IMR-90 (cell line): ENCODE results near the gene COL25A1. TPM values are rescaled to one million over a fixed set of nuclear protein-coding genes. Genes with fewer than 3 reads are reported as not detected.

Experiments
- ATAC-seq: fragments of 200-7000 bp; cut with Tn5 transposase; 2 replicates; pipeline ENCODE4 v1.9.1; 2020; ENCODE audit warnings: low read depth, mild to moderate bottlenecking, moderate library complexity
- BruUV-seq: library from RNA; stranded (reverse); fragments of 400-500 nt; replicated peaks from 2 replicates; lab custom pipeline; 2021; lab: Mats Ljungman, UMichigan
- CTCF ChIA-PET: fragments of 300-600 bp; formaldehyde crosslinking; extraction: SDS; loops from one replicate; lab custom pipeline; 2021; ENCODE audit warnings: antibody characterized with exemption; lab: Yijun Ruan, JAX
- POLR2A ChIA-PET: fragments of 300-600 bp; sonication (Branson Sonifier 250); formaldehyde crosslinking; loops from one replicate; lab custom pipeline; 2022; ENCODE audit warnings: antibody characterized with exemption; ENCODE audit not compliant: unreplicated experiment; lab: Charles Lee
- DNase-seq: peaks from one replicate; pipeline ENCODE4 v3.0.0; 2013
- H2AFZ ChIP-seq: replicated peaks from 2 replicates; pipeline ENCODE3; 2013; ENCODE audit warnings: low read length, mild to moderate bottlenecking; ENCODE audit not compliant: poor library complexity
- H2AK5ac ChIP-seq: 2 replicates; pipeline ENCODE4 v1.6.1; 2013; ENCODE audit warnings: low read depth, low read length, inconsistent platforms
- H2AK9ac ChIP-seq: replicated peaks from 2 replicates; pipeline ENCODE3; 2013; ENCODE audit warnings: mild to moderate bottlenecking, low read depth, low read length, moderate library complexity; ENCODE audit not compliant: poor library complexity
- H2BK120ac ChIP-seq: 2 replicates; pipeline ENCODE4 v1.6.1; 2013; ENCODE audit warnings: low read depth, low read length, inconsistent platforms
- H2BK15ac ChIP-seq: 3 replicates; pipeline ENCODE4 v1.6.1; 2013; ENCODE audit warnings: low read depth, low read length, inconsistent platforms
- H2BK20ac ChIP-seq: 2 replicates; pipeline ENCODE4 v1.6.1; 2013; ENCODE audit warnings: low read depth, mild to moderate bottlenecking, inconsistent platforms, low read length, moderate library complexity
- H2BK5ac ChIP-seq: 2 replicates; pipeline ENCODE4 v1.6.1; 2013; ENCODE audit warnings: mild to moderate bottlenecking, low read depth, low read length, inconsistent platforms; ENCODE audit not compliant: poor library complexity, severe bottlenecking
- H3K14ac ChIP-seq: replicated peaks from 2 replicates; pipeline ENCODE4 v1.6.1; 2013; ENCODE audit warnings: low read depth, low read length, inconsistent platforms
- H3K18ac ChIP-seq: 2 replicates; pipeline ENCODE4 v1.6.1; 2013; ENCODE audit warnings: low read depth, low read length, control low read depth
- H3K23ac ChIP-seq: 2 replicates; pipeline ENCODE4 v1.6.1; 2013; ENCODE audit warnings: low read depth, low read length, inconsistent platforms
- H3K27ac ChIP-seq: 2 replicates; pipeline ENCODE4 v1.5.1; 2013; ENCODE audit warnings: mild to moderate bottlenecking, control low read depth, low read length; ENCODE audit not compliant: insufficient read depth
- H3K27me3 ChIP-seq: 2 replicates; pipeline ENCODE4 v1.6.1; 2013; ENCODE audit warnings: low read length; ENCODE audit not compliant: control insufficient read depth, insufficient read depth
- H3K36me3 ChIP-seq: 2 replicates; pipeline ENCODE4 v1.6.1; 2013; ENCODE audit warnings: low read length, mixed read lengths; ENCODE audit not compliant: control insufficient read depth, insufficient read depth
- H3K4ac ChIP-seq: 2 replicates; pipeline ENCODE4 v1.6.1; 2013; ENCODE audit warnings: low read depth, low read length, inconsistent platforms
- H3K4me1 ChIP-seq: 2 replicates; pipeline ENCODE4 v1.6.1; 2013; ENCODE audit warnings: low read length, mixed read lengths; ENCODE audit not compliant: control insufficient read depth, insufficient read depth
- H3K4me2 ChIP-seq: 2 replicates; pipeline ENCODE4 v1.6.1; 2013; ENCODE audit warnings: low read depth, mild to moderate bottlenecking, control low read depth, low read length, moderate library complexity
- H3K4me3 ChIP-seq: 2 replicates; pipeline ENCODE4 v1.5.1; 2013; ENCODE audit warnings: low read depth, mild to moderate bottlenecking, control low read depth, low read length, moderate library complexity; ENCODE audit not compliant: insufficient read depth
- H3K56ac ChIP-seq: 2 replicates; pipeline ENCODE4 v1.6.1; 2013; ENCODE audit warnings: low read length, inconsistent platforms; ENCODE audit not compliant: insufficient read depth; ENCODE audit errors: extremely low read depth
- H3K79me1 ChIP-seq, 2 experiments: 2 replicates each; pipeline ENCODE4 v1.6.1; 2013; ENCODE audit warnings: low read length in 2 of 2, inconsistent platforms in 1 of 2, low read depth in 1 of 2
- H3K9ac ChIP-seq: 2 replicates; pipeline ENCODE4 v1.6.1; 2013; ENCODE audit warnings: low read depth, low read length, control low read depth
- H3K9me1 ChIP-seq: 2 replicates; pipeline ENCODE4 v1.6.1; 2013; ENCODE audit warnings: low read length, inconsistent platforms; ENCODE audit not compliant: insufficient read depth
- H3K9me3 ChIP-seq: 2 replicates; pipeline ENCODE4 v1.6.1; 2013; ENCODE audit warnings: low read length; ENCODE audit not compliant: control insufficient read depth, insufficient read depth
- H4K20me1 ChIP-seq: 2 replicates; pipeline ENCODE4 v1.6.1; 2013; ENCODE audit warnings: low read length, inconsistent platforms; ENCODE audit not compliant: insufficient read depth
- H4K5ac ChIP-seq: 2 replicates; pipeline ENCODE4 v1.6.1; 2013; ENCODE audit warnings: mild to moderate bottlenecking, low read depth, low read length, control low read depth
- H4K8ac ChIP-seq, 2 experiments: 2 replicates each; pipeline ENCODE4 v1.6.1; 2013; ENCODE audit warnings: low read depth in 2 of 2, low read length in 2 of 2, control low read depth in 1 of 2, inconsistent platforms in 1 of 2
- H4K91ac ChIP-seq: 2 replicates; pipeline ENCODE4 v1.6.1; 2013; ENCODE audit warnings: low read depth, low read length, inconsistent platforms; ENCODE audit not compliant: insufficient read depth
- CEBPB ChIP-seq: IDR thresholded peaks from 2 replicates; pipeline ENCODE4 v1.6.1; 2012; ENCODE audit warnings: low read depth, low read length, improper control_type of control experiment
- MXI1 ChIP-seq: IDR thresholded peaks from 2 replicates; pipeline ENCODE4 v1.6.1; 2012; ENCODE audit warnings: low read depth, mild to moderate bottlenecking, low read length, moderate library complexity, borderline replicate concordance
- WGBS, 2 experiments: methylation state at CpG; one replicate each; pipeline versions ENCODE4 v1.1.5 to v1.1.7; 2013; ENCODE audit warnings: missing lambda C conversion rate in 2 of 2; ENCODE audit not compliant: insufficient read length in 1 of 2; ENCODE audit errors: extremely low coverage in 2 of 2; 5-methylcytosine and 5-hydroxymethylcytosine counted together
- dilution Hi-C: fragments of 300-500 bp; cut with HindIII; formaldehyde crosslinking; loops from one replicate; pipeline ENCODE4 v1.14.3; 2018; ENCODE audit warnings: low sequenced_read_pairs; ENCODE audit not compliant: unreplicated experiment
- in situ Hi-C: fragments of 300-500 bp; cut with MboI; formaldehyde crosslinking; loops from 3 replicates; pipeline ENCODE4 v1.14.3; 2019; ENCODE audit warnings: low sequenced_read_pairs, inconsistent platforms, mixed read lengths
- intact Hi-C: fragments of 100-400 bp; cut with micrococcal nuclease; formaldehyde crosslinking; loops from 2 replicates; pipeline ENCODE4 v1.10.0; 2022
- polyA plus RNA-seq, 3 experiments: library from polyadenylated mRNA; depleted of rRNA; stranded (reverse); fragments of >200 nt; gene quantifications; 2 replicates each; pipeline ENCODE4 v1.2.3, GENCODE V29; 2012; ENCODE audit warnings: low replicate concordance in 1 of 3
- total RNA-seq: library from RNA; depleted of rRNA; stranded (reverse); fragments of >200 nt; gene quantifications from 2 replicates; pipeline ENCODE4 v1.2.3, GENCODE V29; 2012

COL25A1 gene
- total and polyA plus RNA-seq, 2 of the 4 experiments (the other 2 are of a cell fraction) = under 0.01 to 0.05 TPM

- dilution Hi-C loops = no loop called here
- intact Hi-C loops = no loop called here
- no peak overlapping the region for H3K4ac ChIP-seq
- H2BK15ac ChIP-seq = no peak overlapping the region
- no peaks in the 10 kb centered on the region for H4K20me1 ChIP-seq
- DNase-seq (peak; percentile 79), ATAC-seq (peak; percentile 90)
- no peak overlapping the region for H2BK120ac ChIP-seq
- no peaks in the 10 kb centered on the region for H3K9me1 ChIP-seq
- no peak overlapping the region for H2AK5ac ChIP-seq
- no peak overlapping the region for H3K27ac ChIP-seq
- no peak overlapping the region for H2AK9ac ChIP-seq
- in situ Hi-C loops = no loop called here
- no peaks in the 10 kb centered on the region for H3K36me3 ChIP-seq
- no TSS peak for BruUV-seq
- no peaks in the 10 kb centered on the region for H3K79me1 ChIP-seq
- no peak overlapping the region for H3K56ac ChIP-seq
- no peak overlapping the region for H2BK5ac ChIP-seq
- H4K8ac ChIP-seq = no peak overlapping the region
- H2BK20ac ChIP-seq = no peak overlapping the region
- no peak overlapping the region for H4K91ac ChIP-seq
- no peak overlapping the region for H3K14ac ChIP-seq
- no peak overlapping the region for H2AFZ ChIP-seq
- no peak overlapping the region for H4K5ac ChIP-seq
- no peaks in the 10 kb centered on the region for H3K9me3 ChIP-seq
- ChIA-PET POLR2A (interaction anchor here (0.6 kb wide), 1 partner anchor 26 kb away, joined by 4 read pairs; no protein-coding TSS in a partner anchor), CTCF (no interaction called here)
- no peaks in the 10 kb centered on the region; the same call in 1 of the 2 replicates for H3K4me1 ChIP-seq
- peak; percentile 46; the same call in 1 of the 2 replicates for TF ChIP-seq CEBPB
- no peak for TF ChIP-seq MXI1
- no peak overlapping the region for H3K4me2 ChIP-seq
- no peak overlapping the region for H3K9ac ChIP-seq
- H3K4me3 ChIP-seq = no peak overlapping the region
- H3K23ac ChIP-seq = no peak overlapping the region
- H3K27me3 ChIP-seq = no peaks in the 10 kb centered on the region
- no peak overlapping the region for H3K18ac ChIP-seq
- WGBS, 2 experiments = no CpG with 5 or more reads among the region's 5 CpGs
These were observed 310.7 kb downstream of the COL25A1 start for GRCh38 chr4:108991551-108992328.
